Sigmoid colon (tissue), 4 donors: Measurements from ENCODE around the gene THOC5.

Experiments
- EP300 ChIP-seq, 4 donors: sonication (generic); formaldehyde crosslinking; IDR thresholded peaks; one replicate each; pipeline ENCODE4 v1.6.1; 2017; ENCODE audit warnings: antibody characterized with exemption in 4 of 4
- POLR2A ChIP-seq, 2 donors: fragments of 450-650 bp; IDR thresholded peaks; one replicate each; pipeline ENCODE4 v1.6.1; 2016; ENCODE audit warnings: antibody characterized with exemption in 2 of 2, mild to moderate bottlenecking in 2 of 2, moderate library complexity in 2 of 2
- POLR2AphosphoS5 ChIP-seq, 4 donors: sonication (generic); formaldehyde crosslinking; IDR thresholded peaks; one replicate each; pipeline ENCODE4 v1.6.1; 2017; ENCODE audit warnings: antibody characterized with exemption in 4 of 4
- TF ChIP-seq, protein P1 (sequence below), 4 experiments: fragments of 450-650 bp in 3 of 4; fragments of 200-600 bp in 1 of 4; IDR thresholded peaks; one replicate each; pipeline ENCODE4 v1.5.1; 2016 to 2019; ENCODE audit warnings: antibody characterized with exemption in 4 of 4, mild to moderate bottlenecking in 3 of 4, moderate library complexity in 2 of 4

GRCh38 chr22:29512031-29512430 lies 41.5 kb downstream of the THOC5 start:
- TF ChIP-seq, protein P1, sequence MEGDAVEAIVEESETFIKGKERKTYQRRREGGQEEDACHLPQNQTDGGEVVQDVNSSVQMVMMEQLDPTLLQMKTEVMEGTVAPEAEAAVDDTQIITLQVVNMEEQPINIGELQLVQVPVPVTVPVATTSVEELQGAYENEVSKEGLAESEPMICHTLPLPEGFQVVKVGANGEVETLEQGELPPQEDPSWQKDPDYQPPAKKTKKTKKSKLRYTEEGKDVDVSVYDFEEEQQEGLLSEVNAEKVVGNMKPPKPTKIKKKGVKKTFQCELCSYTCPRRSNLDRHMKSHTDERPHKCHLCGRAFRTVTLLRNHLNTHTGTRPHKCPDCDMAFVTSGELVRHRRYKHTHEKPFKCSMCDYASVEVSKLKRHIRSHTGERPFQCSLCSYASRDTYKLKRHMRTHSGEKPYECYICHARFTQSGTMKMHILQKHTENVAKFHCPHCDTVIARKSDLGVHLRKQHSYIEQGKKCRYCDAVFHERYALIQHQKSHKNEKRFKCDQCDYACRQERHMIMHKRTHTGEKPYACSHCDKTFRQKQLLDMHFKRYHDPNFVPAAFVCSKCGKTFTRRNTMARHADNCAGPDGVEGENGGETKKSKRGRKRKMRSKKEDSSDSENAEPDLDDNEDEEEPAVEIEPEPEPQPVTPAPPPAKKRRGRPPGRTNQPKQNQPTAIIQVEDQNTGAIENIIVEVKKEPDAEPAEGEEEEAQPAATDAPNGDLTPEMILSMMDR (IDR thresholded peaks at IDR 0.05), result no peak
- TF ChIP-seq POLR2A (IDR thresholded peaks at IDR 0.05) (no peak), POLR2AphosphoS5 (IDR thresholded peaks at IDR 0.05) (no peak), EP300 (IDR thresholded peaks at IDR 0.05) (no peak)
